ENCODE measurements around the gene LAMP1.

The LAMP1 gene

GRCh38 chr13:113355621-113356020 lies 58.6 kb downstream of the LAMP1 start:
- TF ChIP-seq CTCF (IDR thresholded peaks at IDR 0.05; ENCODE audit: low read depth, low read length, poor library complexity, severe bottlenecking) = no peak
- TF ChIP-seq EZH2phosphoT487 (IDR thresholded peaks at IDR 0.05; ENCODE audit: borderline replicate concordance, low read length) = no peak
- Histone ChIP-seq H3K27ac (ENCODE audit: low read depth, low read length) (no peak overlapping the region), H3F3A (ENCODE audit: control insufficient read depth, insufficient read depth) (no peaks in the 10 kb centered on the region), H3K4me3 (ENCODE audit: low read length) (no peak overlapping the region), H3K36me3 (ENCODE audit: control insufficient read depth, low read length) (no peaks in the 10 kb centered on the region), H3K9me2 (replicated peaks; ENCODE audit: control insufficient read depth, low read length) (no peaks in the 10 kb centered on the region), H3K79me2 (ENCODE audit: control insufficient read depth, low read length) (no peaks in the 10 kb centered on the region), H3K9me3 (ENCODE audit: control insufficient read depth, insufficient read depth, low read length) (no peaks in the 10 kb centered on the region), H3K27me3 (ENCODE audit: control insufficient read depth, low read length) (peaks cover 15% of the 10 kb centered on the region), H3K4me2 (ENCODE audit: low read length) (no peak overlapping the region), H4K20me1 (ENCODE audit: control insufficient read depth, insufficient read depth, low read depth, low read length) (no peaks in the 10 kb centered on the region), H3K4me1 (ENCODE audit: control insufficient read depth, low read length) (no peaks in the 10 kb centered on the region)

GRCh38 chr13:113356596-113356995 lies 59.6 kb downstream of the LAMP1 start:
- Histone ChIP-seq H3K9me2 (replicated peaks; ENCODE audit: control insufficient read depth, low read length) (no peaks in the 10 kb centered on the region), H3K36me3 (ENCODE audit: control insufficient read depth, low read length) (no peaks in the 10 kb centered on the region), H3K79me2 (ENCODE audit: control insufficient read depth, low read length) (no peaks in the 10 kb centered on the region), H3K4me2 (ENCODE audit: low read length) (no peak overlapping the region), H3K27me3 (ENCODE audit: control insufficient read depth, low read length) (peaks cover 20% of the 10 kb centered on the region), H3K4me1 (ENCODE audit: control insufficient read depth, low read length) (no peaks in the 10 kb centered on the region), H3K27ac (ENCODE audit: low read depth, low read length) (no peak overlapping the region), H3F3A (ENCODE audit: control insufficient read depth, insufficient read depth) (no peaks in the 10 kb centered on the region), H3K4me3 (ENCODE audit: low read length) (no peak overlapping the region), H3K9me3 (ENCODE audit: control insufficient read depth, insufficient read depth, low read length) (no peaks in the 10 kb centered on the region), H4K20me1 (ENCODE audit: control insufficient read depth, insufficient read depth, low read depth, low read length) (no peaks in the 10 kb centered on the region)
- TF ChIP-seq EZH2phosphoT487 (IDR thresholded peaks at IDR 0.05; ENCODE audit: borderline replicate concordance, low read length) (no peak), CTCF (IDR thresholded peaks at IDR 0.05; ENCODE audit: low read depth, low read length, poor library complexity, severe bottlenecking) (no peak)

GRCh38 chr13:113357529-113357928 lies 60.5 kb downstream of the LAMP1 start:
- Histone ChIP-seq H3K4me2 (ENCODE audit: low read length) (no peak overlapping the region), H3K27ac (ENCODE audit: low read depth, low read length) (no peak overlapping the region), H3K27me3 (ENCODE audit: control insufficient read depth, low read length) (peaks cover 21% of the 10 kb centered on the region), H3K9me2 (replicated peaks; ENCODE audit: control insufficient read depth, low read length) (no peaks in the 10 kb centered on the region), H3K4me1 (ENCODE audit: control insufficient read depth, low read length) (no peaks in the 10 kb centered on the region), H3K4me3 (ENCODE audit: low read length) (no peak overlapping the region), H4K20me1 (ENCODE audit: control insufficient read depth, insufficient read depth, low read depth, low read length) (no peaks in the 10 kb centered on the region), H3K9me3 (ENCODE audit: control insufficient read depth, insufficient read depth, low read length) (no peaks in the 10 kb centered on the region), H3K79me2 (ENCODE audit: control insufficient read depth, low read length) (no peaks in the 10 kb centered on the region), H3F3A (ENCODE audit: control insufficient read depth, insufficient read depth) (no peaks in the 10 kb centered on the region), H3K36me3 (ENCODE audit: control insufficient read depth, low read length) (no peaks in the 10 kb centered on the region)
- TF ChIP-seq CTCF (IDR thresholded peaks at IDR 0.05; ENCODE audit: low read depth, low read length, poor library complexity, severe bottlenecking) (no peak), EZH2phosphoT487 (IDR thresholded peaks at IDR 0.05; ENCODE audit: borderline replicate concordance, low read length) (no peak)

Measured in DOHH2 (cell line).